Activated CD4-positive, alpha-beta memory T cell treated with anti-CD3 and anti-CD28 coated beads for 36 hours (primary cell): ENCODE data around the gene ALAD. TPM values are rescaled to one million over a fixed set of nuclear protein-coding genes. Genes with fewer than 3 reads are reported as not detected.
A peak's percentile ranks its signal among the peaks of the same experiment; 100 is the strongest.

ENCODE experiments used
- CTCF ChIA-PET: fragments of 350-600 bp; sonication (Branson Sonifier 250); formaldehyde crosslinking; loops from one replicate; lab custom pipeline; 2021; ENCODE audit warnings: antibody characterized with exemption, inconsistent platforms; lab: Charles Lee
- POLR2A ChIA-PET: fragments of 350-600 bp; sonication (Branson Sonifier 250); formaldehyde crosslinking; loops from one replicate; lab custom pipeline; 2021; ENCODE audit warnings: antibody characterized with exemption; lab: Charles Lee
- DNase-seq: peaks from one replicate; pipeline ENCODE4 v3.0.0-alpha.2; 2020
- H3K27ac Mint-ChIP-seq: one replicate; pipeline ENCODE4 v1.8.0; 2021; ENCODE audit warnings: mixed read lengths
- H3K27me3 Mint-ChIP-seq: one replicate; pipeline ENCODE4 v1.8.0; 2021; ENCODE audit warnings: mixed read lengths
- H3K36me3 Mint-ChIP-seq: one replicate; pipeline ENCODE4 v1.8.0; 2021; ENCODE audit warnings: mixed read lengths
- H3K4me1 Mint-ChIP-seq: one replicate; pipeline ENCODE4 v1.8.0; 2021; ENCODE audit warnings: low read depth, mixed read lengths
- H3K4me3 Mint-ChIP-seq: one replicate; pipeline ENCODE4 v1.8.0; 2021; ENCODE audit warnings: mild to moderate bottlenecking, mixed read lengths
- H3K9me3 Mint-ChIP-seq: one replicate; pipeline ENCODE4 v1.8.0; 2021; ENCODE audit warnings: mixed read lengths
- intact Hi-C: fragments of 100-400 bp; cut with micrococcal nuclease; formaldehyde crosslinking; loops from one replicate; pipeline ENCODE4 v1.15.1; 2023
- total RNA-seq, 2 experiments: library from RNA; stranded (reverse); gene quantifications; one replicate each; pipeline ENCODE4 v1.2.3, GENCODE V29; 2021

ALAD gene
- total RNA-seq, 2 experiments from 2014 or later = 21.4 to 22.9 TPM

DNA sequence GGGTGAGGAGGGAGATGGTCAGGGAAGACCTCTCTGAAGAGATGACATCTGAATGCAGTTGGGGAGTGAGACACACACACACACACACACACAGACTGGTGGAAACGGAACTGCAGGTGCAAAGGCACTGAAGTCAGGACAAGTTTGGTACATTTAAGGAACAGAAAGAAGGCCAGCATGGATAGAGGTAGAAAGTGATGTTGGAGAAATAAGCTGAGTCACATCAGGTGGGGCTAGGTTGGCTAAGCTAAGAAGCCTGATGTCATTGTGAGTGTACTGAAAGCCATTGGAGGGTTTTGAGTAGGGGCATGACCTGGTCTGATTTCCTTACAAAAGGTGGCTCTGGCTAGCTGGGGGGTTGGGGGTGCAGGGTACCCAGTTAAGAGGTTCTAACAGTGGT lies 48.7 kb downstream of the ALAD start:
- no peak overlapping the region for H3K27ac Mint-ChIP-seq
- ChIA-PET POLR2A (interaction anchor here (0.6 to 0.7 kb wide), 2 partner anchors 9 to 26 kb away, joined by 3 to 4 read pairs; no protein-coding TSS in a partner anchor), CTCF (interaction anchor here (1.3 kb wide), 1 partner anchor 49 kb away, joined by 4 read pairs; the partner anchor contains the start of gene ALAD)
- H3K36me3 Mint-ChIP-seq = no peaks in the 10 kb centered on the region
- H3K27me3 Mint-ChIP-seq = peaks cover 37% of the 10 kb centered on the region
- H3K9me3 Mint-ChIP-seq = no peaks in the 10 kb centered on the region
- intact Hi-C loops = loop anchor here (10.0 kb wide), 1 partner anchor 1248 kb away; no protein-coding TSS in a partner anchor
- H3K4me3 Mint-ChIP-seq = no peak overlapping the region
- DNase-seq = no peak
- peaks cover 40% of the 10 kb centered on the region for H3K4me1 Mint-ChIP-seq

DNA sequence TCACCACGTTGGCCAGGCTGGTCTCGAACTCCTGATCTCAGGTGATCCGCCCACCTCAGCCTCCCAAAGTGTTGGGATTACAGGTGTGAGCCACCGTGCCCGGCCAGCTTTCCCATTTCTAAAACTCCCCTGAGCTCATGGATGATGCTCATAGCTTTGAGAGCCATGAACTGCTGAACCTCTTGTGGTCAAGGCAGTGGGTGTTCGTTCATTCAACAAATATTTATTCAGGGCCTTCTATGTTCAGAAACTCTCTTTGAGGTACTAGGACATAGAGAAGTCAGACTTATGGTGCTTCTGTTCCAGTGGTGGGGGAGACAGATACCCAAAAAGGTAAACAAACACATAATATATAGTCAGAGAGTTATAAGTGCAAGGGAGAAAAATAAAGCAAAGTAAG lies 49.1 kb downstream of the ALAD start:
- H3K27ac Mint-ChIP-seq = no peak overlapping the region
- H3K9me3 Mint-ChIP-seq = no peaks in the 10 kb centered on the region
- H3K27me3 Mint-ChIP-seq = peaks cover 37% of the 10 kb centered on the region
- POLR2A ChIA-PET = interaction anchor here (0.6 to 4.8 kb wide), 3 partner anchors 10 to 26 kb away, joined by 4 to 24 read pairs (median 19); partner anchors contain the start of gene WDR31
- no peak overlapping the region for H3K4me3 Mint-ChIP-seq
- no peak for DNase-seq
- H3K4me1 Mint-ChIP-seq = peaks cover 42% of the 10 kb centered on the region
- intact Hi-C loops = loop anchor here (10.0 kb wide), 1 partner anchor 1247 kb away; no protein-coding TSS in a partner anchor
- CTCF ChIA-PET = interaction anchor here (0.6 to 1.3 kb wide), 2 partner anchors 12 to 49 kb away, joined by 3 to 4 read pairs; partner anchors contain the start of genes ALAD and WDR31
- H3K36me3 Mint-ChIP-seq = no peaks in the 10 kb centered on the region

- ChIA-PET CTCF (interaction anchor here (0.6 to 2.1 kb wide), 5 partner anchors 10 to 304 kb away, joined by 3 to 7 read pairs (median 5); partner anchors contain the start of genes C9orf43, HDHD3 and POLE3), POLR2A (interaction anchor here (2.2 to 4.8 kb wide), 5 partner anchors 10 to 76 kb away, joined by 9 to 24 read pairs (median 11); partner anchors contain the start of genes C9orf43, CDC26, HDHD3 and POLE3)
- no peaks in the 10 kb centered on the region for H3K36me3 Mint-ChIP-seq
- no peaks in the 10 kb centered on the region for H3K9me3 Mint-ChIP-seq
- H3K27ac Mint-ChIP-seq = peak overlapping the region; percentile 69
- intact Hi-C loops = loop anchor here (1.0 to 10.0 kb wide), 4 partner anchors 10 to 1246 kb away; no protein-coding TSS in a partner anchor
- H3K4me1 Mint-ChIP-seq = peaks cover 47% of the 10 kb centered on the region
- peaks cover 32% of the 10 kb centered on the region for H3K27me3 Mint-ChIP-seq
- peak; percentile 63 for DNase-seq
- H3K4me3 Mint-ChIP-seq = peak overlapping the region; percentile 77
Measured at GRCh38 chr9:113350937-113351336, 50.1 kb downstream of the ALAD start.

DNA sequence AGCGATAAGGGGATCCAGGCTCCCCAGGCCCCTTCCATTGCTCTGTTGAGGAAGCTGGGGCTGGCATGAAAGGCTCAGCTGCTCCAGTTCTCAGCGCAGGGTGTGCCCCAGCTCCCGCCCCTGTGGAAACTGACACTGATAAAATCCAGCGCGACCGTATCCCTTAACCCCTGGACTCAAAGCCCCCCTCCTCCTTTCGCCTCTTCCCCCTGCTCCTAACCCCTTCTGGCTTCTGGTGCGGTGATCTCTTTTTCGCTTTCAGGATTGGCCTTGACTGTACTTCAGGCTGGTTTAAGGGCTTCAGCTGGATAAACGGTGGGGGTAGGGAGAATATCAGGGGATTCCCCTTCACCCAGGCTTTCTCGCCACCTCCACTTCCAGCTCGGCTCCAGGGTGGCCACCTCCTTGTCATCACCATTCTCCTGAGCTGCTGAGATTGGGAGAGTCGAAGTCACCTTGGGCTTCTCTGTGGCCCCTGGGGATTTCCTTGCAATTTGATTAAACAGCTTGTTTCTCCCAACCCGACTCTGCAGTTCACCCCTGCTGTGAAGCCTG lies 50.9 kb downstream of the ALAD start:
- intact Hi-C loops = loop anchor here (1.0 to 10.0 kb wide), 2 partner anchors 57 to 1245 kb away; no protein-coding TSS in a partner anchor
- POLR2A ChIA-PET = interaction anchor here (2.2 to 4.8 kb wide), 5 partner anchors 10 to 75 kb away, joined by 9 to 24 read pairs (median 11); partner anchors contain the start of genes C9orf43, CDC26, HDHD3 and POLE3
- peak overlapping the region; percentile 77 for H3K4me3 Mint-ChIP-seq
- H3K9me3 Mint-ChIP-seq = no peaks in the 10 kb centered on the region
- peaks cover 32% of the 10 kb centered on the region for H3K27me3 Mint-ChIP-seq
- no peaks in the 10 kb centered on the region for H3K36me3 Mint-ChIP-seq
- CTCF ChIA-PET = interaction anchor here (0.6 to 2.1 kb wide), 8 partner anchors 10 to 305 kb away, joined by 3 to 7 read pairs (median 4); partner anchors contain the start of genes ALAD, C9orf43, HDHD3 and POLE3
- peak overlapping the region; percentile 69 for H3K27ac Mint-ChIP-seq
- peaks cover 54% of the 10 kb centered on the region for H3K4me1 Mint-ChIP-seq
- DNase-seq = peak; percentile 40

DNA sequence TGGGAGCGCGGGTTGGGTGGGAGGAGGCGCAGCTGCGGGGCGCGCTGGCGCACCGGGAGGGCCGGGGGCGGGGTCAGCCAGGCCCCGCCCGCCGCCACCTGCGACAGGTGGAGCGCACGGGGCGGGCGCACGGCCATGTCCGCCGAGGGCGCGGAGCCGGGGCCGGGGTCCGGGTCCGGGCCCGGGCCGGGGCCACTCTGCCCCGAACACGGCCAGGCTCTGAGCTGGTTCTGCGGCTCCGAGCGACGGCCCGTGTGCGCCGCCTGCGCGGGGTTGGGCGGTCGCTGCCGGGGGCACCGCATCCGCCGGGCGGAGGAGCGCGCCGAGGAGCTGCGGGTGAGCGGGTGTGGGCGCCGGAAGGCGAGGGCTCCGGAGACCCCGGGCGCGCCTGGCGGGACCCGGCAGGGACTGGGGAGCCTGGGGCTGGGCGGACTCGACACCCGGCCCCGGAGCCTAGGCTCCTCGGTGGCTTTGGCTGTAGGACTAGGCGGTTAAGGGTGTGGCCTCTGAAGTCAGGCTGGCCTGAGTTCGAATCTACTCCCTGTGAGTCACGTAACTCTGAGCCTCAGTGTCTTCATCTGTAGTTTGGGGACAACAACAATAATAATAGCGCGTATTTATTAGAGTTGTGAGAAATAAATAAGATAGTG lies 51.5 kb downstream of the ALAD start, which contains the start of gene BSPRY:
Gene BSPRY, plus strand, starts transcription at position 97 of the 650 bp plus-strand sequence. Its CDS starts 39 bp downstream, at position 136.
- POLR2A ChIA-PET = interaction anchor here (2.2 to 4.8 kb wide), 5 partner anchors 9 to 74 kb away, joined by 9 to 24 read pairs (median 11); partner anchors contain the start of genes C9orf43, CDC26, HDHD3 and POLE3
- H3K4me3 Mint-ChIP-seq = peak within 1 kb of the TSS; percentile 77
- intact Hi-C loops = loop anchor here (1.0 to 10.0 kb wide), 4 partner anchors 58 to 1245 kb away; no protein-coding TSS in a partner anchor
- no peaks in the 10 kb centered on the region for H3K36me3 Mint-ChIP-seq
- CTCF ChIA-PET = interaction anchor here (0.6 to 2.1 kb wide), 8 partner anchors 10 to 308 kb away, joined by 3 to 9 read pairs (median 5); partner anchors contain the start of genes ALAD, C9orf43, HDHD3 and POLE3
- DNase-seq = peak; percentile 41
- H3K27ac Mint-ChIP-seq = peak within 1 kb of the TSS; percentile 69
- peaks cover 56% of the 10 kb centered on the region for H3K4me1 Mint-ChIP-seq
- peaks cover 32% of the 10 kb centered on the region for H3K27me3 Mint-ChIP-seq
- H3K9me3 Mint-ChIP-seq = no peaks in the 10 kb centered on the region

GRCh38 chr9:113349066-113349444 lies 52.0 kb downstream of the ALAD start:
- H3K36me3 Mint-ChIP-seq = no peaks in the 10 kb centered on the region
- ChIA-PET POLR2A (interaction anchor here (1.2 to 4.8 kb wide), 6 partner anchors 8 to 74 kb away, joined by 3 to 24 read pairs (median 11); partner anchors contain the start of genes C9orf43, CDC26, HDHD3 and POLE3), CTCF (interaction anchor here (1.2 to 2.1 kb wide), 5 partner anchors 9 to 309 kb away, joined by 3 to 9 read pairs (median 5); partner anchors contain the start of genes ALAD, C9orf43, POLE3 and WDR31)
- peaks cover 56% of the 10 kb centered on the region for H3K4me1 Mint-ChIP-seq
- H3K27ac Mint-ChIP-seq = no peak overlapping the region
- peak overlapping the region; percentile 65 for H3K4me3 Mint-ChIP-seq
- H3K9me3 Mint-ChIP-seq = no peaks in the 10 kb centered on the region
- no peak for DNase-seq
- intact Hi-C loops = loop anchor here (5.0 to 10.0 kb wide), 2 partner anchors 166 to 233 kb away; no protein-coding TSS in a partner anchor
- H3K27me3 Mint-ChIP-seq = peaks cover 31% of the 10 kb centered on the region

DNA sequence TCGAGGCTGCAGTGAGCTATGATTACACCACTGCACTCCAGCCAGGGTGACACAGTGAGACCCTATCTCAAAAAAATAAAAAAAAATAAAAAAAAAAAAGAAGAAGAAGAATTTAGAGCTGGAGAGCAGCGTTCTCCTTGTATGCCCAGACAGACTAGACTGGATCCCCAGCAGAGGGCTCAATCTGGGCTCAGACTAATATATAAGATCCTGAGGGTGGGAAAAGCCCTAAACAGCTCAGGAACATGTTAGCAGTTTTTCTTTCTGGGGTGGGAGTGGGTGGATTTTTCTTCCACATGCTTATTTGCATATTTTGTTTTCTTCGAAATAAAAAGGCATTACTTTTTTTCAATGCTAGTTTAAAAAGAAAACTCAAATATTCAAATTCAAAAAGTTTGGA lies 52.6 kb downstream of the ALAD start:
- ChIA-PET CTCF (interaction anchor here (0.7 to 2.0 kb wide), 6 partner anchors 8 to 310 kb away, joined by 3 to 9 read pairs (median 5); partner anchors contain the start of genes ALAD, CDC26, PRPF4 and WDR31), POLR2A (interaction anchor here (1.0 to 4.8 kb wide), 5 partner anchors 8 to 73 kb away, joined by 3 to 24 read pairs (median 11); partner anchors contain the start of genes C9orf43, CDC26, HDHD3 and POLE3)
- peaks cover 27% of the 10 kb centered on the region for H3K27me3 Mint-ChIP-seq
- no peaks in the 10 kb centered on the region for H3K9me3 Mint-ChIP-seq
- no peak overlapping the region for H3K27ac Mint-ChIP-seq
- DNase-seq = no peak
- no peak overlapping the region for H3K4me3 Mint-ChIP-seq
- no peaks in the 10 kb centered on the region for H3K36me3 Mint-ChIP-seq
- intact Hi-C loops = loop anchor here (1.0 to 10.0 kb wide), 3 partner anchors 8 to 234 kb away; partner anchors contain the start of gene WDR31
- peaks cover 56% of the 10 kb centered on the region for H3K4me1 Mint-ChIP-seq

DNA sequence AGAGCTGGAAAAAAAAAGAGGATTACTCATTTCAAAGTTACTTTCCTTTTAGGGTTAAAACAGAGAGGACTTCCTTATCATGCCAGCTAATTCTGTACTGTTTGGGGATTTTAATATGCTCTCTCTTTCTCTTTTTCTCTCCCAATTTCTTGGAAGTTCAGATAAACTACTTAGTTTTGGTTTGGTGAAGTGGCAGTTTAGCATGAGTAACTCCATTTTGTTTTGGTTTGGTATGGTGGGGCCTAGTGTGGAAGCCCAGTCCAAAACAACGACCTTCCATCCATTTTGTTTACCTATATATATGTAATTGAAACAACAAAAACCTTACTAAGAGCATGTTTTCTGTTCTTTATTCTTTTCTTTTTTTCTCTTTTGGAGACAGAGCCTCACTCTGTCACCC lies 55.4 kb downstream of the ALAD start:
- Mint-ChIP-seq H3K4me1 (peaks cover 50% of the 10 kb centered on the region), H3K9me3 (no peaks in the 10 kb centered on the region), H3K36me3 (no peaks in the 10 kb centered on the region), H3K27ac (no peak overlapping the region), H3K4me3 (no peak overlapping the region), H3K27me3 (peaks cover 9% of the 10 kb centered on the region)
- CTCF ChIA-PET = interaction anchor here (1.3 kb wide), 1 partner anchor 55 kb away, joined by 5 read pairs; the partner anchor contains the start of gene ALAD
- DNase-seq = no peak
- intact Hi-C loops = loop anchor here (5.0 to 10.0 kb wide), 2 partner anchors 169 to 237 kb away; no protein-coding TSS in a partner anchor
- POLR2A ChIA-PET = interaction anchor here (1.0 to 2.2 kb wide), 2 partner anchors 17 to 65 kb away, joined by 3 to 7 read pairs; partner anchors contain the start of genes C9orf43 and POLE3

DNA sequence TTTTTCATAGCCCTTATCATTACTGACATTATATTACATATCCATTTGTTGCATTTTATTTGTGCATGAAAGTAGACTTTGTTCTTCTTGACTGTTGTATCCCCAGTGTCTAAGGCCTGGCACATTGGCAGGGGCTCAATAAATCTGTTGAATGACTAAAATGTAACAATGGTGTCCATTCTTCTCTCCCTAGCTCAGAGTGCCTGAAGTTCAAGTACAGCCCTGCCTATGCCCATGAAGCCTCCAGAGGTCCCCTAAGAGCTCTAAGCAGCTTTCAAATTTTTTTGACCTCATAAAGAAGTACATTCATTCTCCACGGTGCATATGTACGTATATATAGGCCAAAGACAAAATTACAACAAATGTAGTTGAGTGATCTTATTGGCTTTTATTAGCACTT lies 55.9 kb downstream of the ALAD start:
- H3K27me3 Mint-ChIP-seq = peaks cover 5% of the 10 kb centered on the region
- intact Hi-C loops = loop anchor here (5.0 to 10.0 kb wide), 2 partner anchors 170 to 237 kb away; no protein-coding TSS in a partner anchor
- H3K4me3 Mint-ChIP-seq = no peak overlapping the region
- no peaks in the 10 kb centered on the region for H3K36me3 Mint-ChIP-seq
- CTCF ChIA-PET = interaction anchor here (0.5 to 1.3 kb wide), 2 partner anchors 56 to 174 kb away, joined by 3 to 5 read pairs; partner anchors contain the start of gene ALAD
- no peak for DNase-seq
- POLR2A ChIA-PET = interaction anchor here (1.0 to 2.2 kb wide), 2 partner anchors 17 to 65 kb away, joined by 3 to 7 read pairs; partner anchors contain the start of genes C9orf43 and POLE3
- no peaks in the 10 kb centered on the region for H3K9me3 Mint-ChIP-seq
- no peak overlapping the region for H3K27ac Mint-ChIP-seq
- peaks cover 50% of the 10 kb centered on the region for H3K4me1 Mint-ChIP-seq

GRCh38 chr9:113343732-113344231 lies 57.3 kb downstream of the ALAD start:
- H3K4me3 Mint-ChIP-seq = no peak overlapping the region
- no peaks in the 10 kb centered on the region for H3K9me3 Mint-ChIP-seq
- H3K36me3 Mint-ChIP-seq = no peaks in the 10 kb centered on the region
- POLR2A ChIA-PET = no interaction called here
- intact Hi-C loops = loop anchor here (5.0 to 10.0 kb wide), 2 partner anchors 121 to 171 kb away; partner anchors contain the start of genes FKBP15 and SLC31A1
- DNase-seq = peak; percentile 25
- CTCF ChIA-PET = no interaction called here
- H3K27ac Mint-ChIP-seq = no peak overlapping the region
- no peaks in the 10 kb centered on the region for H3K27me3 Mint-ChIP-seq
- peaks cover 50% of the 10 kb centered on the region for H3K4me1 Mint-ChIP-seq
